ENCODE data around the gene MIF4GD.

The MIF4GD gene

GRCh38 chr17:75307957-75308731 lies 37.1 kb upstream of the MIF4GD start:
- no peak overlapping the region for H2AFZ ChIP-seq (ENCODE audit: low read depth, low read length)
- no peak overlapping the region for H3K4me3 ChIP-seq (ENCODE audit: low read depth in 1 of 2, low read length in 2 of 2)
- no peaks in the 10 kb centered on the region for H3K79me2 ChIP-seq (ENCODE audit: insufficient read depth, low read length)
- no peaks in the 10 kb centered on the region for H4K20me1 ChIP-seq (ENCODE audit: insufficient read depth, low read length)
- ATAC-seq (ENCODE audit: insufficient read depth, low read depth) (0 out of 3 replicates have a peak, but pooled peaks have one; percentile 7), DNase-seq (no peak)
- H3K9ac ChIP-seq (ENCODE audit: low read depth, low read length): no peak overlapping the region
- H3K4me1 ChIP-seq (ENCODE audit: insufficient read depth, low read length): no peaks in the 10 kb centered on the region
- no peaks in the 10 kb centered on the region for H3K27me3 ChIP-seq (ENCODE audit: insufficient read depth, low read length, poor library complexity)
- no peak overlapping the region for H3K4me2 ChIP-seq (ENCODE audit: insufficient read depth, low read length)
- no peak overlapping the region for H3K27ac ChIP-seq (ENCODE audit: low read length)
- no peaks in the 10 kb centered on the region for H3K9me3 ChIP-seq (ENCODE audit: insufficient read depth, low read length, severe bottlenecking)
- TF ChIP-seq EZH2 (IDR thresholded peaks at IDR 0.05; ENCODE audit: borderline replicate concordance, low read depth, low read length, severe bottlenecking) (no peak), CTCF (IDR thresholded peaks at IDR 0.05; ENCODE audit: borderline replicate concordance, extremely low read depth, low read length, poor library complexity, severe bottlenecking) (no peak)
- H3K36me3 ChIP-seq (ENCODE audit: insufficient read depth, low read length): no peaks in the 10 kb centered on the region

- H2AFZ ChIP-seq (ENCODE audit: low read depth, low read length): no peak overlapping the region
- no peaks in the 10 kb centered on the region for H3K27me3 ChIP-seq (ENCODE audit: insufficient read depth, low read length, poor library complexity)
- no peak overlapping the region for H3K4me3 ChIP-seq (ENCODE audit: low read depth in 1 of 2, low read length in 2 of 2)
- H3K36me3 ChIP-seq (ENCODE audit: insufficient read depth, low read length): no peaks in the 10 kb centered on the region
- no peak overlapping the region for H3K4me2 ChIP-seq (ENCODE audit: insufficient read depth, low read length)
- H3K27ac ChIP-seq (ENCODE audit: low read length): no peak overlapping the region
- no peaks in the 10 kb centered on the region for H3K9me3 ChIP-seq (ENCODE audit: insufficient read depth, low read length, severe bottlenecking)
- no peak for DNase-seq
- H3K79me2 ChIP-seq (ENCODE audit: insufficient read depth, low read length): no peaks in the 10 kb centered on the region
- H3K4me1 ChIP-seq (ENCODE audit: insufficient read depth, low read length): no peaks in the 10 kb centered on the region
- TF ChIP-seq CTCF (IDR thresholded peaks at IDR 0.05; ENCODE audit: borderline replicate concordance, extremely low read depth, low read length, poor library complexity, severe bottlenecking): no peak
- no peak for TF ChIP-seq EZH2 (IDR thresholded peaks at IDR 0.05; ENCODE audit: borderline replicate concordance, low read depth, low read length, severe bottlenecking)
- H4K20me1 ChIP-seq (ENCODE audit: insufficient read depth, low read length): no peaks in the 10 kb centered on the region
- no peak for ATAC-seq (ENCODE audit: insufficient read depth, low read depth)
- no peak overlapping the region for H3K9ac ChIP-seq (ENCODE audit: low read depth, low read length)
Measured at GRCh38 chr17:75301502-75302206, 30.6 kb upstream of the MIF4GD start.

GRCh38 chr17:75301049-75301448 lies 30.0 kb upstream of the MIF4GD start:
- H3K9me3 ChIP-seq (ENCODE audit: insufficient read depth, low read length, severe bottlenecking): no peaks in the 10 kb centered on the region
- no peak overlapping the region for H3K4me2 ChIP-seq (ENCODE audit: insufficient read depth, low read length)

More at GRCh38 chr17:75301049-75301448, 30.0 kb upstream of the MIF4GD start:
- Histone ChIP-seq H4K20me1 (ENCODE audit: insufficient read depth, low read length) (no peaks in the 10 kb centered on the region), H3K4me1 (ENCODE audit: insufficient read depth, low read length) (no peaks in the 10 kb centered on the region), H2AFZ (ENCODE audit: low read depth, low read length) (no peak overlapping the region), H3K79me2 (ENCODE audit: insufficient read depth, low read length) (no peaks in the 10 kb centered on the region), H3K27ac (ENCODE audit: low read length) (no peak overlapping the region), H3K9ac (ENCODE audit: low read depth, low read length) (no peak overlapping the region), H3K4me3 (ENCODE audit: low read depth in 1 of 2, low read length in 2 of 2) (no peak overlapping the region), H3K27me3 (ENCODE audit: insufficient read depth, low read length, poor library complexity) (no peaks in the 10 kb centered on the region), H3K36me3 (ENCODE audit: insufficient read depth, low read length) (no peaks in the 10 kb centered on the region)
- TF ChIP-seq EZH2 (IDR thresholded peaks at IDR 0.05; ENCODE audit: borderline replicate concordance, low read depth, low read length, severe bottlenecking) (no peak), CTCF (IDR thresholded peaks at IDR 0.05; ENCODE audit: borderline replicate concordance, extremely low read depth, low read length, poor library complexity, severe bottlenecking) (no peak)
- ATAC-seq (ENCODE audit: insufficient read depth, low read depth) (no peak), DNase-seq (no peak)
